HepG2 (cell line): Measurements from ENCODE around the gene AARS2. TPM values are rescaled to one million over a fixed set of nuclear protein-coding genes. Genes with fewer than 3 reads are reported as not detected.
A peak's percentile ranks its signal among the peaks of the same experiment; 100 is the strongest.

Experiments
- DMTF1 ChIP-seq: sonication (generic); formaldehyde crosslinking; IDR thresholded peaks from 2 replicates; pipeline ENCODE4 v1.4.0; 2020; ENCODE audit warnings: mild to moderate bottlenecking, missing genetic modification reagents
- MBNL3 ChIP-seq: fragments of 250-450 bp; sonication (Bioruptor Pico); conservative IDR thresholded peaks from 2 replicates; pipeline ENCODE4 v1.8.0; 2022; ENCODE audit warnings: mild to moderate bottlenecking, inconsistent platforms
- RARA ChIP-seq: IDR thresholded peaks from 2 replicates; pipeline ENCODE4 v1.6.1; 2016; ENCODE audit warnings: missing genetic modification reagents, missing compliant biosample characterization
- RBM39 ChIP-seq: fragments of 200-400 bp; formaldehyde crosslinking; IDR thresholded peaks from one replicate; pipeline ENCODE4 v1.6.1; 2018; ENCODE audit warnings: antibody characterized with exemption, mild to moderate bottlenecking, low read depth, low read length; ENCODE audit not compliant: poor library complexity, severe bottlenecking
- RORA ChIP-seq: sonication (generic); formaldehyde crosslinking; IDR thresholded peaks from 2 replicates; pipeline ENCODE4 v1.5.0; 2020; ENCODE audit warnings: mild to moderate bottlenecking, missing genetic modification reagents, moderate library complexity
- SIN3B ChIP-seq: fragments of 150-350 bp; IDR thresholded peaks from 2 replicates; pipeline ENCODE4 v1.6.1; 2014; ENCODE audit warnings: low read length
- ZBTB25 ChIP-seq: IDR thresholded peaks from 2 replicates; pipeline ENCODE4 v1.6.1; 2018; ENCODE audit warnings: missing genetic modification reagents
- ZNF180 ChIP-seq: sonication (generic); formaldehyde crosslinking; IDR thresholded peaks from 2 replicates; pipeline ENCODE4 v1.4.0; 2020; ENCODE audit warnings: low read depth, missing genetic modification reagents, borderline replicate concordance
- ZNF556 ChIP-seq: sonication (generic); formaldehyde crosslinking; IDR thresholded peaks from 2 replicates; pipeline ENCODE4 v1.4.0; 2020; ENCODE audit warnings: mild to moderate bottlenecking, missing genetic modification reagents, borderline replicate concordance
- ZNF687 ChIP-seq: sonication (generic); formaldehyde crosslinking; IDR thresholded peaks from 2 replicates; pipeline ENCODE4 v1.5.1; 2020; ENCODE audit warnings: mild to moderate bottlenecking, missing genetic modification reagents, moderate library complexity
- polyA plus RNA-seq, 8 experiments: library from polyadenylated mRNA; depleted of rRNA in 3 of 8; stranded (reverse) in 7 of 8; unstranded in 1 of 8; fragments of >200 nt; fragmentation: Illumina TruSeq in 4 of 8; extraction: Trizol in 4 of 8; gene quantifications; 2 replicates each; pipeline versions ENCODE4 v1.2.1 to v1.2.3, GENCODE V29; 2011 to 2016; ENCODE audit warnings: low read depth in 4 of 8, missing spikeins in 1 of 8, mixed read lengths in 1 of 8; ENCODE audit not compliant: insufficient read depth in 1 of 8
- total RNA-seq, 5 experiments: library from RNA; depleted of rRNA; stranded (reverse); fragments of >200 nt; fragmentation: Illumina TruSeq; extraction: Trizol; gene quantifications; 2 replicates each; pipeline ENCODE4 v1.2.3, GENCODE V29; 2016; ENCODE audit warnings: low read depth in 1 of 5
- TF ChIP-seq, protein P1 (sequence below): sonication (generic); formaldehyde crosslinking; IDR thresholded peaks from 2 replicates; pipeline ENCODE4 v1.5.0; 2020; ENCODE audit warnings: missing genetic modification reagents, mild to moderate bottlenecking, borderline replicate concordance
- TF ChIP-seq, protein P2 (sequence below): IDR thresholded peaks from 2 replicates; pipeline ENCODE4 v1.4.0; 2020; ENCODE audit warnings: mild to moderate bottlenecking, missing genetic modification reagents
- TF ChIP-seq, protein P3 (sequence below): IDR thresholded peaks from 2 replicates; pipeline ENCODE4 v1.6.1; 2016
- TF ChIP-seq, protein P4 (sequence below): sonication (generic); formaldehyde crosslinking; IDR thresholded peaks from 2 replicates; pipeline ENCODE4 v1.8.0; 2022; ENCODE audit warnings: missing genetic modification reagents, low read depth, mild to moderate bottlenecking, borderline replicate concordance

AARS2 gene
- total and polyA plus RNA-seq, 2 of the 13 experiments (the other 11 are each of a cell fraction or from before 2014, with no cell fraction given) = 7.5 to 24.1 TPM

DNA sequence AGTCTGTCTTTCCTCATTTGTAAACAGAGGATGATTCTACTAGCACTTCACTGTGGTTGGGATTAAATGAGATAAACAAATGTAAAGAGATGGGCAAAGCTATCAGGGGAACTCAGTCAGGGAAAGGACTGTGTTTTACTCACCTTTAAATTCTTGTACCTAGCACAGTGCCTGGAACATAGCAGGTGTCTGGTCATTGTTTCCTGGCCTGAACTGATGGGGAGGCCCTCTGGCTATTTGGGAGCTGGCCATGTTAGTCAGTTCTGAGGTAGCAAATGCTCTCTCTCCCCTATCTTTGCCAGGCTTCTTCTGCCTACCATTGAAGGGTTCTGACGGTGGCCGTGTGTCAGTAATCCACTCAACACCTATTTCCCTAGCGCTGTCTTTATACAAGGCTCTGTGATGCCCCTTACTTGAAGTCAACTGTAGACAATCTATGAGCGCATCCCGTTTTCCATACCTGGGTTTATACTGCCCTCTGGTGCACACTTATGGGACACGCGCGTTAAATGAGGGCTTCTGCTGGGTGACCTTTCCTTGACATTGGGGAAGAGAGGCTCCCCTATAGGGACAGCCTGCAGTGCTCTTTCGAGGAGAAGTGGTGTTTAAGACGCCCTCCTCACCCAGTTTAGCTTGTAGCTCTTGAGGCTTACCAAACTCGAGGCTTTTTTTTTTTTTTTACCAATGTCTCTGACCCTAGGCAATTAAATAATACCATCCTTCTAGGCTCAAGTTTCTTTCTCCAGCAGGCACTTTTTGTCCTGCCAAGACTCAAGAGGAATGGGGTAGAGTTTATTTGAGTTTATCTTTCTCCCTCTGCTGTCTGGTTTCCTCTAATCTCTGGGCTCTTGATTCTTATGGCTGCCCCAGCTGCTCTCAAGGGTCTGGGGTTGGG lies 25.3 kb upstream of the AARS2 start (continued):
- TF ChIP-seq ZNF687 (CRISPR knock-in tag) (no peak), MBNL3 (CRISPR knock-in tag) (no peak), SIN3B (no peak), ZNF180 (CRISPR knock-in tag) (no peak), DMTF1 (CRISPR knock-in tag) (0 out of 2 replicates have a peak, but pooled peaks have one; percentile 39), RARA (peak; percentile 58), RORA (CRISPR knock-in tag) (no peak), ZBTB25 (peak; percentile 52; the same call in 1 of the 2 replicates), ZNF556 (CRISPR knock-in tag) (no peak), RBM39 (no peak)
- TF ChIP-seq, protein P1, sequence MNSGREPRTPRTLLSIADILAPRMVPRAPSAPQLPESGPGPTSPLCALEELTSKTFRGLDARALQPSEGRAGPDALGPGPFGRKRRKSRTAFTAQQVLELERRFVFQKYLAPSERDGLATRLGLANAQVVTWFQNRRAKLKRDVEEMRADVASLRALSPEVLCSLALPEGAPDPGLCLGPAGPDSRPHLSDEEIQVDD = no peak
- TF ChIP-seq, protein P2, sequence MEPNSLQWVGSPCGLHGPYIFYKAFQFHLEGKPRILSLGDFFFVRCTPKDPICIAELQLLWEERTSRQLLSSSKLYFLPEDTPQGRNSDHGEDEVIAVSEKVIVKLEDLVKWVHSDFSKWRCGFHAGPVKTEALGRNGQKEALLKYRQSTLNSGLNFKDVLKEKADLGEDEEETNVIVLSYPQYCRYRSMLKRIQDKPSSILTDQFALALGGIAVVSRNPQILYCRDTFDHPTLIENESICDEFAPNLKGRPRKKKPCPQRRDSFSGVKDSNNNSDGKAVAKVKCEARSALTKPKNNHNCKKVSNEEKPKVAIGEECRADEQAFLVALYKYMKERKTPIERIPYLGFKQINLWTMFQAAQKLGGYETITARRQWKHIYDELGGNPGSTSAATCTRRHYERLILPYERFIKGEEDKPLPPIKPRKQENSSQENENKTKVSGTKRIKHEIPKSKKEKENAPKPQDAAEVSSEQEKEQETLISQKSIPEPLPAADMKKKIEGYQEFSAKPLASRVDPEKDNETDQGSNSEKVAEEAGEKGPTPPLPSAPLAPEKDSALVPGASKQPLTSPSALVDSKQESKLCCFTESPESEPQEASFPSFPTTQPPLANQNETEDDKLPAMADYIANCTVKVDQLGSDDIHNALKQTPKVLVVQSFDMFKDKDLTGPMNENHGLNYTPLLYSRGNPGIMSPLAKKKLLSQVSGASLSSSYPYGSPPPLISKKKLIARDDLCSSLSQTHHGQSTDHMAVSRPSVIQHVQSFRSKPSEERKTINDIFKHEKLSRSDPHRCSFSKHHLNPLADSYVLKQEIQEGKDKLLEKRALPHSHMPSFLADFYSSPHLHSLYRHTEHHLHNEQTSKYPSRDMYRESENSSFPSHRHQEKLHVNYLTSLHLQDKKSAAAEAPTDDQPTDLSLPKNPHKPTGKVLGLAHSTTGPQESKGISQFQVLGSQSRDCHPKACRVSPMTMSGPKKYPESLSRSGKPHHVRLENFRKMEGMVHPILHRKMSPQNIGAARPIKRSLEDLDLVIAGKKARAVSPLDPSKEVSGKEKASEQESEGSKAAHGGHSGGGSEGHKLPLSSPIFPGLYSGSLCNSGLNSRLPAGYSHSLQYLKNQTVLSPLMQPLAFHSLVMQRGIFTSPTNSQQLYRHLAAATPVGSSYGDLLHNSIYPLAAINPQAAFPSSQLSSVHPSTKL (CRISPR knock-in tag) = no peak
- TF ChIP-seq, protein P3, sequence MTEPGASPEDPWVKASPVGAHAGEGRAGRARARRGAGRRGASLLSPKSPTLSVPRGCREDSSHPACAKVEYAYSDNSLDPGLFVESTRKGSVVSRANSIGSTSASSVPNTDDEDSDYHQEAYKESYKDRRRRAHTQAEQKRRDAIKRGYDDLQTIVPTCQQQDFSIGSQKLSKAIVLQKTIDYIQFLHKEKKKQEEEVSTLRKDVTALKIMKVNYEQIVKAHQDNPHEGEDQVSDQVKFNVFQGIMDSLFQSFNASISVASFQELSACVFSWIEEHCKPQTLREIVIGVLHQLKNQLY (CRISPR knock-in tag) = no peak
- TF ChIP-seq, protein P4, sequence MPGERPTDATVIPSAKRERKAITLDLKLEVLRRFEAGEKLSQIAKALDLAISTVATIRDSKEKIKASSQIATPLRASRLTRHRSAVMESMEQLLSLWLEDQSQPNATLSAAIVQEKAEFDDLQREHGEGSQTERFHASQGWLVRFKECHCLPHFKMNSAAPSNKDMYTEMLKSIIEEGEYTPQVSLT (CRISPR knock-in tag) = no peak
